Omental fat pad (tissue), 4 donors: ENCODE results near the gene CNNM4. TPM values are rescaled to one million over a fixed set of nuclear protein-coding genes. Genes with fewer than 3 reads are reported as not detected.

Experiments
- ATAC-seq: fragments of 150-250 bp; one replicate; pipeline ENCODE4 v1.9.1; 2016; ENCODE audit warnings: mild to moderate bottlenecking, moderate library complexity; ENCODE audit not compliant: low FRiP score
- DNase-seq: peaks from one replicate; pipeline ENCODE4 v3.0.0-alpha.2; 2019; ENCODE audit warnings: low spot score
- total RNA-seq, 4 donors: library from RNA; depleted of rRNA; stranded (reverse); fragments of >200 nt; gene quantifications; one replicate each; pipeline ENCODE4 v1.1.0, GENCODE V29; 2016
- TF ChIP-seq, protein P1 (sequence below), 3 donors: fragments of 450-650 bp; IDR thresholded peaks; one replicate each; pipeline ENCODE4 v1.5.1; 2016 to 2017; ENCODE audit warnings: antibody characterized with exemption in 3 of 3, mild to moderate bottlenecking in 3 of 3, moderate library complexity in 2 of 3

The CNNM4 gene
- total RNA-seq, 4 donors from 2014 or later = 3.6 to 5.6 (median 3.7) TPM

DNA sequence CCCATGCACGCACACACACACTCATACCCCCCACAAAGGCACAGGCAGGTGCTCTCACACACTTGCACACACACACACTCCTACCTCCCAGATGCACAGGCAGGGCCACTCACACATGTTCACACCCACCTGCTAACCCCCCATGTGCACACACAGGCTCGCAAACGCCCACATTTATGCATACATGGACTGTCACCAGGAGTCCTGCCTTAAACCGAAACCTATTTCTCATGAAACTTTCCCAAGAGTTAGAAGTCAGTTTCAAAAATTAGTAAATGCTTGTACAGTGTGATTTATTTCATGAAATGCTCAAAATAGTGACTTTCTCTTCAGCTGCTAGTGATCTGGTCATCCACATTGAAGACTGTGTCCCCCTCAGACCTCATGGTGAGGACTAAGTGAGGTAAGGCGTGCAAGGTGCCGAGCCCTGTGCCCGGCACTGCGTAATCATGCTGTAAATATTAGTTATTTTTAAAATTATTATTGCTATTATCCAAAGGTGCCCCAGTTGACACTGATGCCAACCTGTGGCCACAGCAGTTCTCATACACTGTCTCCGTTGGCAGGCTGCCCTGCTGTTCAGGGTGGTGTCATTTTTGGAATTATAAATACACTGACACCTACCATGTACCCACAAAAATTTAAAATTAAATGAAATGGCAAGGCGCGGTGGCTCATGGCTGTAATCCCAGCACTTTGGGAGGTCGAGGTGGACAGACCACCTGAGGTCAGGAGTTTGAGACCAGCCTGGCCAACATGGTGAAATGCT is 12.4 kb downstream of the CNNM4 start:
- DNase-seq (no peak), ATAC-seq (no peak)
- TF ChIP-seq, protein P1, sequence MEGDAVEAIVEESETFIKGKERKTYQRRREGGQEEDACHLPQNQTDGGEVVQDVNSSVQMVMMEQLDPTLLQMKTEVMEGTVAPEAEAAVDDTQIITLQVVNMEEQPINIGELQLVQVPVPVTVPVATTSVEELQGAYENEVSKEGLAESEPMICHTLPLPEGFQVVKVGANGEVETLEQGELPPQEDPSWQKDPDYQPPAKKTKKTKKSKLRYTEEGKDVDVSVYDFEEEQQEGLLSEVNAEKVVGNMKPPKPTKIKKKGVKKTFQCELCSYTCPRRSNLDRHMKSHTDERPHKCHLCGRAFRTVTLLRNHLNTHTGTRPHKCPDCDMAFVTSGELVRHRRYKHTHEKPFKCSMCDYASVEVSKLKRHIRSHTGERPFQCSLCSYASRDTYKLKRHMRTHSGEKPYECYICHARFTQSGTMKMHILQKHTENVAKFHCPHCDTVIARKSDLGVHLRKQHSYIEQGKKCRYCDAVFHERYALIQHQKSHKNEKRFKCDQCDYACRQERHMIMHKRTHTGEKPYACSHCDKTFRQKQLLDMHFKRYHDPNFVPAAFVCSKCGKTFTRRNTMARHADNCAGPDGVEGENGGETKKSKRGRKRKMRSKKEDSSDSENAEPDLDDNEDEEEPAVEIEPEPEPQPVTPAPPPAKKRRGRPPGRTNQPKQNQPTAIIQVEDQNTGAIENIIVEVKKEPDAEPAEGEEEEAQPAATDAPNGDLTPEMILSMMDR (IDR thresholded peaks at IDR 0.05) = no peak

DNA sequence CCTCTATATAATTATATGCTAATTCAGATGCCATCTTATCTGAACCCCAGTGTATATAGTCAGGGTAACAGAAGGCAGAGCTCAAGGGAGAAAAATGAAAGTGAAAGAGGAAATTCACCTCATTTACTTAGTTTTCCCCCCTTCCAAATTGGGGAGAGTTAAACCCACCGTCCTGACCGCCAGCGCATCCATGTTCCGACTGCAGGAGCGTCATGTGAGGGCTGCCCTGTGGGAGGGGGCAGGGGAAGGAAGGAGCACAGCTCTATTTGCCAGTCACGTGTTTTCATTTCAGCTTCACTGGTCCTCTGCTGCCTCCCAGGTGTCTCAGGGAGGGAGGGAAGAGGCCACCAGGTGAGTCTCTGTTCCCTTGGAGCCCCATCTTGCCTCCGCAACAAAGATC is 13.2 kb downstream of the CNNM4 start:
- TF ChIP-seq, protein P1 (IDR thresholded peaks at IDR 0.05) = no peak
- no peak for ATAC-seq
- DNase-seq = no peak

DNA sequence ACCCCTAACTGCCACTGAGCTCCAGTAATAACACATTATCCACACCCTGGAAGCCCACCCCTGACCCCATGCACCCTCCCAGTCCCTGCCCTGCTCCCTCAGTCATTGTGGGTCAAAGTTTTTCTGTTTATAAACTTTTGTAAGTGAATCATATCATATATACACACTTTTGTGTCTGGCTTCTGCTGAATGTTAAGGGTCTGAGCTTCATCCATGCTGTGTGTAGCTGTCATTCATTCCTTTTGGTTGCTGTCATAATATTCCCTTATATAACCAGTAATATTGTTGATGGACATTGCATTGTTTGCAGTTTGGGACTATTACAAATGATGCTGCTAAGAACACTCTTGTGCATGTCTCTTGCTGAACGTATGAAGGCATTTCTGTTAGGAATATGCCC is 14.5 kb downstream of the CNNM4 start:
- TF ChIP-seq, protein P1 (IDR thresholded peaks at IDR 0.05) = no peak
- no peak for ATAC-seq
- no peak for DNase-seq

DNA sequence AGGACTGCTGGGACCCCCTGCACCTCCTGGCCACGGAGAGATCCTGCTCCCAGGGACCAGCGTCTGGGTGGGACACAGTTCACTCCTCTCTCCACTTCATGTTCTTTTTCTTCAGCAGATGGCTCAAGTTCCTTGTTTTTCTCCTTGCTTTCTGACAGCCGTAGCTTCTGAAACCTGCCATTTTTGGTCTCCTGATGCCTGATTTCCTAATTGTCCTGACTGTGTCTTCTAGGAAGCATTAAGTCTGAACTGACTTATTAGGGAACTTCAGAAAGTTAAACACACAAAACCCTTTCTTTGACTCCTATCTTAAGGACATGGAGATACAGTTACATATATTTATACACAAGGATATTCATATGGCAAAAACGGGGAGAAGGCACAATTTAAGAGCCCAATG is 22.7 kb downstream of the CNNM4 start:
- TF ChIP-seq, protein P1 (IDR thresholded peaks at IDR 0.05) = no peak
- DNase-seq = no peak
- no peak for ATAC-seq

DNA sequence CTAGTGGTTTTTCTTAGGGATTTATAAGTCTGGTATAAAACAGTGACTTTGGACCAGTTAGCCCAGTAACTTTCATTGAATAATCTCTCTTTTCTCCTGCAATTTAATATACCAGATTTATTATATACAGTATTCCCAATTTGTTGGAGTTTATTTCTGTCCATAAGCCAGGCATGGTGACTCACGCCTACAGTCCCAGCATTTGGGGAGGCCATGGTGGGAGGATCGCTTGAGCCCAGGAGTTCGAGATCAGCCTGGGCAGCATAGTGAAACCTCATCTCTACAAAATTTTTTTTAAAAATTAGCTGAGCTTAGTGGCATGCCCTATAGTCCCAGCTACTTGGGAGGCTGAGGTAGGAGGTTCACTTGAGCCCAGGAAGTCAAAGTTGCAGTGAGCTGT is 26.7 kb downstream of the CNNM4 start:
- DNase-seq = no peak
- no peak for ATAC-seq
- TF ChIP-seq, protein P1 (IDR thresholded peaks at IDR 0.05) = no peak

DNA sequence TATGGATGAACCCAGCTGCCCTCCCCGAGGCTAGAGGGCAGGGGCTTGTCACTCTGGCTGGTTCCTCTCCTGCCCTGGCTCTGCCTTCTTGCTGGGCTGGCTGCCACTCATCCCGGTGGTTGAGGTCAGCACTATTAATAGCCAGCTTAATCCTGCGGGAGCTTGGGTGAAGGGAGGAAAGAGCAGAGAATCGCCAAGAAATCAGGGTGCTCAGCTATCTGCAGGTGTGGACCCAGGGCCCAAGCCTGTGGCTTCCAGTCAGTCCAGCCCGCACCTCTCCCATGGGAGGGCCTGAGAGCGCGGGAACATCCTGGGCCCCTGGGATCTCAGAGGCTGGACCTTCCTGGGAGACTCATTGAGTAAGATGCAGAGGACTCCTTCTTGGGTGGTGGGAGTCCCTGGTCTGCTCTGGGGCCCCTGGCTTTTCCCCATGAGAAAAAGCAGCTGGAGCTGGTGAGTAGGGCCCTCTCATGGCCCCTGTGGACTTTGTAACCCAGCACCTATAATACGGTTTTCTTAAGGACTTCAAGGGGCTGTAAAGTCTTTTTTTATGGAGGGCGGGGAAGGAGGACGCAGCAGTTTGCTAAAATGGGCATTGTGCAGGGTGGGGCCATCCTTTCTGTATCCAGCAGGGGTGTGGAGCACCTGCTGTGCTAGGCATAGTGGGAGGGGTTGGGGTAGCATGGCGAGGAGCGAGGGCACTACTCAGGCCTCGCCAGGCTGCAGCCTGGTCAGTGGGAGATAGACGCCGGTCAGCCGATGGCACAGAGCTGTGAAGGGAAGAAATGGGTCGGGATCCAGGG is 27.9 kb downstream of the CNNM4 start:
- DNase-seq (no peak), ATAC-seq (no peak)
- TF ChIP-seq, protein P1 (IDR thresholded peaks at IDR 0.05) = no peak
